ENCODE results near the gene OR52A5. TPM values are rescaled to one million over a fixed set of nuclear protein-coding genes. Genes with fewer than 3 reads are reported as not detected.

OR52A5 gene
- total RNA-seq, 1 experiment from 2014 or later: not detected

DNA sequence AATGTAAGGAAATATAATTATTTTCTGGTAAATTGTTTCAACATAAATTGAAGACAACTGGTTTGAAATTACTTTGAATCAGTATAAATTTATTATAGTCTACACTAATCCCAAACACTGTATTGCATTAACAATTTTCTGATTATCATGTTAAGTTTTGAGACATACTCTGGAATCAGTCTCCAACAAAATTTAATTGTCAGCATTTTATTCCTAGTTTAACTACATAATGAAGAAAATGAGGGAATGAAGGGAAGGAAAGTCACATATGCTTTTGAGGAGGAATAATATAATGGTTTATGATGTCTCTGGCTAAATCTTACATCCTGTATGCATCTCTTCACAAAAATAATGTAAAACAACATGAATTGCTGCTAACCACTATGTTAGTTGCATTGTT, 54.6 kb downstream of the OR52A5 start:
- no peak for TF ChIP-seq CTCF (conservative IDR thresholded peaks at IDR 0.05; ENCODE audit: low read depth, low read length)
- TF ChIP-seq EZH2phosphoT487 (IDR thresholded peaks at IDR 0.05; ENCODE audit: borderline replicate concordance, low read length): no peak
- TF ChIP-seq EZH2 (IDR thresholded peaks at IDR 0.05; ENCODE audit: low read length, unreplicated experiment): no peak
- Histone ChIP-seq H3K36me3 (ENCODE audit: low read depth, low read length) (no peaks in the 10 kb centered on the region), H3K79me2 (ENCODE audit: low read length) (no peaks in the 10 kb centered on the region), H3K4me2 (ENCODE audit: low read length) (no peak overlapping the region), H3K4me1 (ENCODE audit: insufficient read depth, low read length) (no peaks in the 10 kb centered on the region), H3K4me3 (ENCODE audit: low read length) (no peak overlapping the region), H3K9ac (ENCODE audit: low read length) (no peak overlapping the region), H3K27me3 (ENCODE audit: low read length) (no peaks in the 10 kb centered on the region; the same call in 1 of the 2 replicates), H3K9me2 (replicated peaks; ENCODE audit: low read length) (no peaks in the 10 kb centered on the region), H3K27ac (ENCODE audit: low read length) (no peak overlapping the region), H3F3A (ENCODE audit: low read length, unreplicated experiment) (no peaks in the 10 kb centered on the region), H2AFZ (ENCODE audit: low read length) (no peak overlapping the region), H3K9me3 (ENCODE audit: low read length) (no peaks in the 10 kb centered on the region), H4K20me1 (ENCODE audit: low read length) (no peaks in the 10 kb centered on the region)
- BruUV-seq (replicated peaks): no TSS peak
- ChIA-PET POLR2A (ENCODE audit: unreplicated experiment) (no interaction called here), CTCF (no interaction called here)
- intact Hi-C loops (cut with micrococcal nuclease): no loop called here
- DNase-seq (no peak), ATAC-seq (no peak)

GRCh38 chr11:5081405-5081804, 56.8 kb downstream of the OR52A5 start:
- Histone ChIP-seq H2AFZ (ENCODE audit: low read length) (no peak overlapping the region), H3F3A (ENCODE audit: low read length, unreplicated experiment) (no peaks in the 10 kb centered on the region), H3K36me3 (ENCODE audit: low read depth, low read length) (no peaks in the 10 kb centered on the region), H3K9me3 (ENCODE audit: low read length) (no peaks in the 10 kb centered on the region), H3K27me3 (ENCODE audit: low read length) (no peaks in the 10 kb centered on the region; the same call in 1 of the 2 replicates), H3K27ac (ENCODE audit: low read length) (no peak overlapping the region), H3K4me3 (ENCODE audit: low read length) (no peak overlapping the region), H3K9ac (ENCODE audit: low read length) (no peak overlapping the region), H3K4me2 (ENCODE audit: low read length) (no peak overlapping the region), H3K9me2 (replicated peaks; ENCODE audit: low read length) (no peaks in the 10 kb centered on the region), H3K4me1 (ENCODE audit: insufficient read depth, low read length) (no peaks in the 10 kb centered on the region), H4K20me1 (ENCODE audit: low read length) (no peaks in the 10 kb centered on the region), H3K79me2 (ENCODE audit: low read length) (no peaks in the 10 kb centered on the region)
- TF ChIP-seq EZH2 (IDR thresholded peaks at IDR 0.05; ENCODE audit: low read length, unreplicated experiment): no peak
- TF ChIP-seq CTCF (conservative IDR thresholded peaks at IDR 0.05; ENCODE audit: low read depth, low read length): no peak
- TF ChIP-seq EZH2phosphoT487 (IDR thresholded peaks at IDR 0.05; ENCODE audit: borderline replicate concordance, low read length): no peak
- CTCF ChIA-PET: no interaction called here
- POLR2A ChIA-PET (ENCODE audit: unreplicated experiment): no interaction called here
- no peak for ATAC-seq
- no peak for DNase-seq
- intact Hi-C loops (cut with micrococcal nuclease): no loop called here
- BruUV-seq (replicated peaks): no TSS peak

Other genes with a start within 250 kb of the OR52A5 start
- not detected in 2 replicates for gene OR51A7, start 234.6 kb downstream of the OR52A5 start, total RNA-seq (2014; rRNA removed)
- gene OR51G2, start 219.0 kb downstream of the OR52A5 start, total RNA-seq (2014; rRNA removed): not detected in 2 replicates
- gene OR51G1, start 214.0 kb downstream of the OR52A5 start, total RNA-seq (2014; rRNA removed): not detected in 2 replicates
- gene OR51A4, start 190.8 kb downstream of the OR52A5 start, total RNA-seq (2014; rRNA removed): not detected in 2 replicates
- not detected in 2 replicates for gene OR51A2, start 182.6 kb downstream of the OR52A5 start, total RNA-seq (2014; rRNA removed)
- not detected in 2 replicates for gene OR51L1, start 143.5 kb downstream of the OR52A5 start, total RNA-seq (2014; rRNA removed)
- gene OR52J3, start 91.8 kb downstream of the OR52A5 start, total RNA-seq (2014; rRNA removed): not detected in 2 replicates
- not detected in 2 replicates for gene OR52E2, start 78.7 kb downstream of the OR52A5 start, total RNA-seq (2014; rRNA removed)
- gene OR52E1, start 68.8 kb downstream of the OR52A5 start, total RNA-seq (2014; rRNA removed): not detected in 2 replicates
- not detected in 2 replicates for gene OR52A1, start 16.4 kb upstream of the OR52A5 start, total RNA-seq (2014; rRNA removed)
- gene OR51V1, start 62.3 kb upstream of the OR52A5 start, total RNA-seq (2014; rRNA removed): not detected in 2 replicates
- not detected in 2 replicates for gene HBB, start 88.7 kb upstream of the OR52A5 start, total RNA-seq (2014; rRNA removed)
- gene HBD, start 96.1 kb upstream of the OR52A5 start, total RNA-seq (2014; rRNA removed): not detected in 2 replicates
- gene HBG1, start 111.5 kb upstream of the OR52A5 start, total RNA-seq (2014; rRNA removed): not detected in 2 replicates
- gene HBG2, start 116.4 kb upstream of the OR52A5 start, total RNA-seq (2014; rRNA removed): not detected in 2 replicates
- gene HBE1, start 131.6 kb upstream of the OR52A5 start, total RNA-seq (2014; rRNA removed): 0.35 and 0.62 TPM in 2 replicates
- gene OR51B4, start 163.6 kb upstream of the OR52A5 start, total RNA-seq (2014; rRNA removed): 0.11 TPM in 1 of 2 replicates, not detected in the other
- gene OR51B2, start 185.9 kb upstream of the OR52A5 start, total RNA-seq (2014; rRNA removed): 0.11 TPM in 1 of 2 replicates, not detected in the other
- gene OR51B5, start 205.2 kb upstream of the OR52A5 start, total RNA-seq (2014; rRNA removed): 0.63 and 1.7 TPM in 2 replicates
- gene OR51B6, start 213.2 kb upstream of the OR52A5 start, total RNA-seq (2014; rRNA removed): not detected in 2 replicates
- gene OR51M1, start 245.5 kb upstream of the OR52A5 start, total RNA-seq (2014; rRNA removed): not detected in 2 replicates

Data from PC-3 (cell line).